ENCODE results near the gene UNC13C.

Gene UNC13C

DNA sequence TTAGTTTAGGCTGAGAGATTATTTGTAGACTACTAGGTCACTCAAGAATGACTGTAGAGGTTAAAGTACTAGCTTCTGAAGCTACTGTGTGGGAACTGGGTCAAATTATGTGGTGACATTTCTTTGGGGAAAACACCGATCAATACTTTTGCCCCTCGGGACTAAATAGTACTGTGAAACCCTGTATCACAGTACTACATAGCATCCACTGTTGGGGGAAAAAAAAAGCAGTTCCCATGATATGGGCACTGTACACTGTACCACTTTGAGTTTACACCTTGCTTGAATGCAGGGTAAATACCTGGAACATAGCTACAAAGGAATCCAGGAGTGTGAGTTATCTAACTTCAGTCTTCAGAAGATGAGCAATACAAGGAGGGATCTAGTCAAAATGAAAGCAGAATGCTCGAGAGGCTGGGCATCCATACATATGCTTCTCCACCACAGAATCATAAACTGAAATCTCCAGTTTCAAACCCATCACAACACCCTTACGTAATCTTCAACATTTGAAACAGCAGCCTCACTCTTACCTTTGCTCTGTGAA, 311.4 kb downstream of the UNC13C start:
- Histone ChIP-seq H3K79me2 (ENCODE audit: control insufficient read depth, low read length) (no peaks in the 10 kb centered on the region), H3K9me3 (ENCODE audit: control insufficient read depth, insufficient read depth, low read length) (no peaks in the 10 kb centered on the region), H4K20me1 (ENCODE audit: control insufficient read depth, insufficient read depth, low read depth, low read length) (no peaks in the 10 kb centered on the region), H3K27ac (ENCODE audit: low read depth, low read length) (no peak overlapping the region), H3K27me3 (ENCODE audit: control insufficient read depth, low read length) (no peaks in the 10 kb centered on the region), H3K9me2 (replicated peaks; ENCODE audit: control insufficient read depth, low read length) (no peaks in the 10 kb centered on the region), H3K4me3 (ENCODE audit: low read length) (no peak overlapping the region), H3F3A (ENCODE audit: control insufficient read depth, insufficient read depth) (no peaks in the 10 kb centered on the region), H3K4me2 (ENCODE audit: low read length) (no peak overlapping the region), H3K4me1 (ENCODE audit: control insufficient read depth, low read length) (no peaks in the 10 kb centered on the region), H3K36me3 (ENCODE audit: control insufficient read depth, low read length) (no peaks in the 10 kb centered on the region)
- TF ChIP-seq EZH2phosphoT487 (IDR thresholded peaks at IDR 0.05; ENCODE audit: borderline replicate concordance, low read length) = no peak
- TF ChIP-seq, protein P1, sequence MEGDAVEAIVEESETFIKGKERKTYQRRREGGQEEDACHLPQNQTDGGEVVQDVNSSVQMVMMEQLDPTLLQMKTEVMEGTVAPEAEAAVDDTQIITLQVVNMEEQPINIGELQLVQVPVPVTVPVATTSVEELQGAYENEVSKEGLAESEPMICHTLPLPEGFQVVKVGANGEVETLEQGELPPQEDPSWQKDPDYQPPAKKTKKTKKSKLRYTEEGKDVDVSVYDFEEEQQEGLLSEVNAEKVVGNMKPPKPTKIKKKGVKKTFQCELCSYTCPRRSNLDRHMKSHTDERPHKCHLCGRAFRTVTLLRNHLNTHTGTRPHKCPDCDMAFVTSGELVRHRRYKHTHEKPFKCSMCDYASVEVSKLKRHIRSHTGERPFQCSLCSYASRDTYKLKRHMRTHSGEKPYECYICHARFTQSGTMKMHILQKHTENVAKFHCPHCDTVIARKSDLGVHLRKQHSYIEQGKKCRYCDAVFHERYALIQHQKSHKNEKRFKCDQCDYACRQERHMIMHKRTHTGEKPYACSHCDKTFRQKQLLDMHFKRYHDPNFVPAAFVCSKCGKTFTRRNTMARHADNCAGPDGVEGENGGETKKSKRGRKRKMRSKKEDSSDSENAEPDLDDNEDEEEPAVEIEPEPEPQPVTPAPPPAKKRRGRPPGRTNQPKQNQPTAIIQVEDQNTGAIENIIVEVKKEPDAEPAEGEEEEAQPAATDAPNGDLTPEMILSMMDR (IDR thresholded peaks at IDR 0.05; ENCODE audit: low read depth, low read length, poor library complexity, severe bottlenecking) = no peak

DNA sequence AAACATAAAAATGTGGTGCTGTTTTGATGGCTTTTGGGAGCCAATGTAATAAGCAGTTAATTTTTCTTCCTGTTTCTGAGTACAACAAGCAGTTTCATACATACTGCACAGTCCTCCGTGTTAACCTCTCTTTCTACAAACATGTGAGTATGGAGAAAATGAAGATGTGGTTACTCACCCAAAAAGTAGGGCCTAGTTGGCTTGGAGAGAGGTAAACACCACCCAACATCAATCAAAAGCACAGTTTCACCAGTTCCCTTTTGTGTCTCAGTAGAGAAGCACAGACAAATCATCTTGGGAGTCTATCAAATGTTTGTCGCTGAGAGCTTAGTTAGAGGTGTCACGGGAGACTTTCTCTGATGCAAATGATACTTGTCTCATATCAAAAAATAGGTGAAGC, 320.2 kb downstream of the UNC13C start:
- Histone ChIP-seq H4K20me1 (ENCODE audit: control insufficient read depth, insufficient read depth, low read depth, low read length) (no peaks in the 10 kb centered on the region), H3K4me3 (ENCODE audit: low read length) (no peak overlapping the region), H3K9me2 (replicated peaks; ENCODE audit: control insufficient read depth, low read length) (no peaks in the 10 kb centered on the region), H3K27me3 (ENCODE audit: control insufficient read depth, low read length) (no peaks in the 10 kb centered on the region), H3F3A (ENCODE audit: control insufficient read depth, insufficient read depth) (no peaks in the 10 kb centered on the region), H3K4me1 (ENCODE audit: control insufficient read depth, low read length) (no peaks in the 10 kb centered on the region), H3K4me2 (ENCODE audit: low read length) (no peak overlapping the region), H3K27ac (ENCODE audit: low read depth, low read length) (no peak overlapping the region), H3K36me3 (ENCODE audit: control insufficient read depth, low read length) (no peaks in the 10 kb centered on the region), H3K79me2 (ENCODE audit: control insufficient read depth, low read length) (no peaks in the 10 kb centered on the region), H3K9me3 (ENCODE audit: control insufficient read depth, insufficient read depth, low read length) (no peaks in the 10 kb centered on the region)
- TF ChIP-seq, protein P1 (IDR thresholded peaks at IDR 0.05; ENCODE audit: low read depth, low read length, poor library complexity, severe bottlenecking) = no peak
- TF ChIP-seq EZH2phosphoT487 (IDR thresholded peaks at IDR 0.05; ENCODE audit: borderline replicate concordance, low read length) = no peak

DNA sequence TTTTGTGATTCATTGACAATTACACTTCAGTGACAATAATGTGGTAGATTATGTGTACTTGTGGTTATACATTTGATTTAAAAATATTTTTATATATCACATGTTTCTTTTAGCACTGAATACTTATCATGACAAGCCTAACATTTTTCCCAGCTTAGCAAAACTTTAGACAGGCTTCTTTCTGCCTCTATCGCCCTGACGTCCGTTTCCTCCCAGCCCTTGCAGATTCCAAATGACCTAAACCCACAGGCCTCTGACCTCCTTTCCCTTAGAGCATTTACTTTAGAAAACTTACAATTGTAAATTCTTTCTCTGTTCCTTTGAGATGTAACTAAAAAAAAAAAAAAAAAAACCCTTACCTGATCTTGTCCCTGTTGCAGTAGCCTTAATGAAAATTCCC, 326.1 kb downstream of the UNC13C start:
- no peaks in the 10 kb centered on the region for H3K36me3 ChIP-seq (ENCODE audit: control insufficient read depth, low read length)
- no peaks in the 10 kb centered on the region for H4K20me1 ChIP-seq (ENCODE audit: control insufficient read depth, insufficient read depth, low read depth, low read length)
- TF ChIP-seq, protein P1 (IDR thresholded peaks at IDR 0.05; ENCODE audit: low read depth, low read length, poor library complexity, severe bottlenecking) = no peak
- TF ChIP-seq EZH2phosphoT487 (IDR thresholded peaks at IDR 0.05; ENCODE audit: borderline replicate concordance, low read length) = no peak
- no peaks in the 10 kb centered on the region for H3K9me2 ChIP-seq (replicated peaks; ENCODE audit: control insufficient read depth, low read length)
- no peak overlapping the region for H3K27ac ChIP-seq (ENCODE audit: low read depth, low read length)
- H3K27me3 ChIP-seq (ENCODE audit: control insufficient read depth, low read length) = no peaks in the 10 kb centered on the region
- no peaks in the 10 kb centered on the region for H3K9me3 ChIP-seq (ENCODE audit: control insufficient read depth, insufficient read depth, low read length)
- H3K4me3 ChIP-seq (ENCODE audit: low read length) = no peak overlapping the region
- H3K4me1 ChIP-seq (ENCODE audit: control insufficient read depth, low read length) = no peaks in the 10 kb centered on the region
- H3K4me2 ChIP-seq (ENCODE audit: low read length) = no peak overlapping the region
- no peaks in the 10 kb centered on the region for H3K79me2 ChIP-seq (ENCODE audit: control insufficient read depth, low read length)
- no peaks in the 10 kb centered on the region for H3F3A ChIP-seq (ENCODE audit: control insufficient read depth, insufficient read depth)
